BE2C (cell line): ENCODE results near the gene PPFIBP1.

Experiments
- DNase-seq: peaks from one replicate; pipeline ENCODE4 v3.0.0-alpha.2; 2020
- H3K27me3 ChIP-seq: fragments of 250-450 bp; sonication (Bioruptor Pico); 2 replicates; pipeline ENCODE4 v1.5.1; 2020; ENCODE audit warnings: mild to moderate bottlenecking
- H3K36me3 ChIP-seq: fragments of 250-450 bp; sonication (Bioruptor Pico); 2 replicates; pipeline ENCODE4 v1.5.1; 2020; ENCODE audit warnings: mild to moderate bottlenecking
- H3K4me1 ChIP-seq: fragments of 250-450 bp; sonication (Bioruptor Pico); 2 replicates; pipeline ENCODE4 v1.5.1; 2020
- H3K4me3 ChIP-seq: 2 replicates; pipeline ENCODE4 v1.5.1; 2011; ENCODE audit warnings: low read depth, low read length
- H3K9me3 ChIP-seq: fragments of 250-450 bp; sonication (Bioruptor Pico); 2 replicates; pipeline ENCODE4 v1.5.1; 2020
- TF ChIP-seq, protein P1 (sequence below): IDR thresholded peaks from 2 replicates; pipeline ENCODE4 v1.5.1; 2012; ENCODE audit warnings: mild to moderate bottlenecking, low read depth, low read length

The PPFIBP1 gene

DNA sequence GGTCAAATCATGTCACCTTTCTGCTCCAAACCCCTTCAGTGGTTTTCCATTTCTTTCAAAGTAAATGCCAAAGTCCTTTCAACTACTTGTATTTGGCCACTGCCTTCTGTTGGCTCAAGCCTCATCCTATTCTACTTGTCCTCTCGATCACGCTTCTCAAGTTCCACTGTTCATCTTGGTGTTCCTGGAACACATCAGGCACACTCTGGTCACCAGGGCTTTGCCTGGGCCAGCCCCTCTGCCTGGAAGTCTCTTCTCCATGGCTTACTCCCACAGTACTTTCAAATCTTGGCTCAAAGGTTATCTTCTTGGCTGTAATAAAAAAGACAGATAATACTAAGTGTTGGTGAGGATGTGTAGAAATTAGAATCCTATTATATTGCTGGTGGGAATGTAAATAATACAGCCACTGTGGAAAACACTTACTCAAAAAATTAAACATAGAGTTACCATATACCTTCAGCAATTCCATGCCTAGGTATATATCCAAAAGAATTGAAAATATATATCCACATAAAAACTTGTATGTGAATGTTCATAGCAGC lies 17.3 kb upstream of the PPFIBP1 start:
- Histone ChIP-seq H3K36me3 (no peaks in the 10 kb centered on the region), H3K4me3 (no peak overlapping the region), H3K4me1 (peaks cover 6% of the 10 kb centered on the region; the same call in 1 of the 2 replicates), H3K27me3 (no peaks in the 10 kb centered on the region), H3K9me3 (no peaks in the 10 kb centered on the region)
- TF ChIP-seq, protein P1, sequence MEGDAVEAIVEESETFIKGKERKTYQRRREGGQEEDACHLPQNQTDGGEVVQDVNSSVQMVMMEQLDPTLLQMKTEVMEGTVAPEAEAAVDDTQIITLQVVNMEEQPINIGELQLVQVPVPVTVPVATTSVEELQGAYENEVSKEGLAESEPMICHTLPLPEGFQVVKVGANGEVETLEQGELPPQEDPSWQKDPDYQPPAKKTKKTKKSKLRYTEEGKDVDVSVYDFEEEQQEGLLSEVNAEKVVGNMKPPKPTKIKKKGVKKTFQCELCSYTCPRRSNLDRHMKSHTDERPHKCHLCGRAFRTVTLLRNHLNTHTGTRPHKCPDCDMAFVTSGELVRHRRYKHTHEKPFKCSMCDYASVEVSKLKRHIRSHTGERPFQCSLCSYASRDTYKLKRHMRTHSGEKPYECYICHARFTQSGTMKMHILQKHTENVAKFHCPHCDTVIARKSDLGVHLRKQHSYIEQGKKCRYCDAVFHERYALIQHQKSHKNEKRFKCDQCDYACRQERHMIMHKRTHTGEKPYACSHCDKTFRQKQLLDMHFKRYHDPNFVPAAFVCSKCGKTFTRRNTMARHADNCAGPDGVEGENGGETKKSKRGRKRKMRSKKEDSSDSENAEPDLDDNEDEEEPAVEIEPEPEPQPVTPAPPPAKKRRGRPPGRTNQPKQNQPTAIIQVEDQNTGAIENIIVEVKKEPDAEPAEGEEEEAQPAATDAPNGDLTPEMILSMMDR, result no peak
- no peak for DNase-seq

DNA sequence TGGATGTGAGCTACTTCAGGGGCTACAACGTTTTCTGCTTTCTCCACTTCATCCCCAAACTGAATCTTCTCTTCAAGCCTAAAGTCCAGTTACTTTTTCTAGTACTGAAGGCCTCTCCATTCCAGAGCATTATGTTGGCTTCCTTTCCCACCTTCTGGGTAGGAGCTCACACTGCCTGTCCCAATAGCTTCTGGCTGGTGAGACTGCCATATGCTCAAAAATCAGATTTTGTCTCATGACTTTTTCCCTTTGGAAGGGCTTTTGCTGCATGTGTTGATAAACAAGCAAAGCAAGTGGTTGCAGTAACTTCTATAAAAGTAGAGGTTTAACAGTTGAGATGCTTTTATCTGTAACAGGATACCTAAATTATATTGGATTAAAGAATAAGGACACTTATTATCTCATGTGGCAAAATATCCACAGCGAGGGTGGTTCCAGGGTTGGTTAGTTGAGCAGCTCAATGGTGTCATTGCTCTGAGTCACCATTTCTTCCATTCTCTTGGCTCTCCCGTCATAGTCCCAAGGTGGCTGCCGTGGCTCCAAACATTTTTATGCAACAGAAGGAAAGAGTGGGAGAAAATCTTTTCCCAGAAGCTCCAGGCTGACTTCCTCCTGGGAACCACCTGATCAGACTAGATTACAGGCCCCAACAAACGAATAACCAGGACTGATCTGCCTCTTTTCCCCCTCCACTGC lies 15.1 kb upstream of the PPFIBP1 start:
- no peaks in the 10 kb centered on the region for H3K9me3 ChIP-seq
- no peak for DNase-seq
- TF ChIP-seq, protein P1, result no peak
- H3K27me3 ChIP-seq, result no peaks in the 10 kb centered on the region
- H3K36me3 ChIP-seq, result no peaks in the 10 kb centered on the region
- H3K4me1 ChIP-seq, result peaks cover 6% of the 10 kb centered on the region; the same call in 1 of the 2 replicates
- H3K4me3 ChIP-seq, result no peak overlapping the region

DNA sequence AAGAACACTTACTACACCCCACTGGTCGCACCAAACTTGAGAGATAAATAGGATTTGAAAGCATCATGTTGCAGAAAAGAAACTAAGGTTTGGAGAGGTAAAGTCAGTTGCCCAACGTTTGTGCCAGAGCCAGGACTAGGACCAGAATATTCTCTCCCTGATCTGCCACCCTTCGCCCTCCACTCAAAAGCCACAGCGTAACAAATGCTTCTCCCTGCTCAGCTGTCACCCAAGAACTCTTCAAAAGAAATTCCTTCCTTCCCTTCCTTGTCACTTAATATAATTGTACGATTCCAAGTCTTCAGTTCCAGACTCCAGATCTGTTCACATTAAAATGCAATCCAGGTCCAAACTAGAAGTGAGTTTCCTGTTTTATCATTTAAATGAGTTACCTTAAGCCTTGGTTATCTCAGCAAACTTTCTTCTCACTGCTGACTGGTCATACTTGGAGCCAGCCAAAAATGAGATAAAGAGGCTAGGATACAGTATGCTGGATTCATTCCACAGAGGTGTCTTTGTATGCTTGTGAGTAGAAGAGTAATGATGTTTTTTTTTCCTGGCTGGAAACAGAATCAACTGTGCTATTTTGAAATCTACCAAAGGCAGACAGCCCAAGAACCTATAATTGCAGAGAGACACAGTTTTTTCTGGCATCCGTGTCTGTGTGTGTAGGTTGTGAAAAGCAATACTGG lies 12.8 kb upstream of the PPFIBP1 start:
- no peak for DNase-seq
- Histone ChIP-seq H3K27me3 (no peaks in the 10 kb centered on the region), H3K4me3 (no peak overlapping the region), H3K4me1 (peaks cover 6% of the 10 kb centered on the region; the same call in 1 of the 2 replicates), H3K9me3 (no peaks in the 10 kb centered on the region), H3K36me3 (no peaks in the 10 kb centered on the region)
- TF ChIP-seq, protein P1, result no peak

DNA sequence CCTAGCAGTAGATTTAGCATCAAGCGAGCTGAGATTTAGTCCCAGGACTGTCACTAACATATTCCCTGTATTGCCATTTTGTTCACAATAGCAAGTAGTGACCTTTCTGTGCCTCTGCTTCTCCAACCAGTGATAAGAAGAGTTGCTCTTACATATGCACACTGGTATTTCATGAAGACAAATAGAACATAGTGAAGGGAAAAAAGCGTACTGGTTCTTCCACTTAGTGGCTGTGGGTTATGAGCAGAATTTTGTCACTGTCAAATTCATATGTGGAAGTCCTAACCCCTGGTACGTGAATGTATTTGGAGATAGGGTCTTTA lies 12.3 kb upstream of the PPFIBP1 start:
- TF ChIP-seq, protein P1, result no peak
- H3K4me3 ChIP-seq, result no peak overlapping the region
- no peaks in the 10 kb centered on the region for H3K36me3 ChIP-seq
- peaks cover 6% of the 10 kb centered on the region; the same call in 1 of the 2 replicates for H3K4me1 ChIP-seq
- no peaks in the 10 kb centered on the region for H3K9me3 ChIP-seq
- no peak for DNase-seq
- no peaks in the 10 kb centered on the region for H3K27me3 ChIP-seq

DNA sequence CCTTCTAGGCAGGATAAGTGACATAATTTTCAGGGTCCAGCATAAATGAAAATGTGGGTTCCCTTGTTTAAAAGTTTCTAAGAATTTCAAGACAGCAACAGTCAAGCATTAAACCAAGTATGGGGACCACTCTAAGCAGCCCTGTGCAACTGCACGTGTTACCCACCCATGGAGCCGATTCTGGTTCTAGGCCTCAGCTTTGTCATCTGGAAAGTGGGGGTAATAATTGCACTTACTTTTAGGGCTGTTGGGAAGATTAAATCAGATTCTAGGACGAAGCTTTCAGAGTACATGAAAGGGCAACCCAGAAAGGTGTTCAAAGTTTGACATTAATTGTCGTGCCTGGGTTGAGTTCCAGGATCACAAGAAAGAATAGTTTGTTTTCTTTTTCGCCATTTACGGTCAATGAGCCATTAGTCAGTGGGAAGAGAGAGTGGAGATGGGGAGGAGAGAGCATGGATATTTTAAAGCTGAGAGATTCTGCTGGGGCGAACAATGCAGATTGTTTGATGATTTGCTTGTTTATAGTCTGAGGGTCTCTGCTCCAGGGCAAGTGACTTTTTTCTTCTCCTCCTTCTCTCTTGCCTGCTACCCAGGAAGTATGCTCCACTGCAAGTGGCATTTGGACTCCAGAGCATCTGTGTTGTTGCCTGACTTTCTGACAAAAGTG lies 10.7 kb upstream of the PPFIBP1 start:
- H3K4me1 ChIP-seq, result peaks cover 10% of the 10 kb centered on the region
- TF ChIP-seq, protein P1, result no peak
- H3K9me3 ChIP-seq, result no peaks in the 10 kb centered on the region
- H3K4me3 ChIP-seq, result no peak overlapping the region
- no peak for DNase-seq
- no peaks in the 10 kb centered on the region for H3K27me3 ChIP-seq
- no peaks in the 10 kb centered on the region for H3K36me3 ChIP-seq
